Cerebellar cortex (tissue), 1 donor: ENCODE measurements around the gene NWD2.
A peak's percentile ranks its signal among the peaks of the same experiment; 100 is the strongest.
"Not testable (repeated sequence)": the region's sequence is repeated elsewhere in the genome, so short reads cannot be mapped to it uniquely, and the experiment has no call there.

Source experiments
- DNase-seq: peaks from one replicate; pipeline ENCODE4 v3.0.0-alpha.2; 2015; ENCODE audit warnings: low spot score

The NWD2 gene

DNA sequence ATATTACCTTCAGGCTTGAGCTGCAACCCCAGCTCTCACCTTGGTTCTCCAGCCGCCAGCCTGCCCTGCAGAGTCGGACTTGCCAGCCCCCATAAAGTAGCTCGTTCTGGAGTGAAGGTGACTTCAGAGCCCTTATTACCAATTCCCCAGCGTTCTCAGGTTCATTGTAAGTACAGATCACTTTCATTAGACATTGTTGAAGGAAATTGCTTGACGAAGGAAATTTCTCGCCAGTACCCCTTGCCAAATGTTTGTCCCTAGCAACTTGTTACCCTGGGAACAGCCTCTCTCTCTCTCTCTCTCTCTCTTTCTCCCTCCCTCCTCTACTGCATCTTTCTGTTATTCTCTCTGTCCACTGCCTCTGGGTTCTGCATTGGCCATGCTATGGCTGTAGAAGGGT lies 153.0 kb downstream of the NWD2 start:
- no peak for DNase-seq

- peak; percentile 8 for DNase-seq
Observed at GRCh38 chr4:37400241-37400881, 155.8 kb downstream of the NWD2 start.

- not testable (repeated sequence) for DNase-seq
Observed at GRCh38 chr4:37407938-37408826, 163.6 kb downstream of the NWD2 start.

DNA sequence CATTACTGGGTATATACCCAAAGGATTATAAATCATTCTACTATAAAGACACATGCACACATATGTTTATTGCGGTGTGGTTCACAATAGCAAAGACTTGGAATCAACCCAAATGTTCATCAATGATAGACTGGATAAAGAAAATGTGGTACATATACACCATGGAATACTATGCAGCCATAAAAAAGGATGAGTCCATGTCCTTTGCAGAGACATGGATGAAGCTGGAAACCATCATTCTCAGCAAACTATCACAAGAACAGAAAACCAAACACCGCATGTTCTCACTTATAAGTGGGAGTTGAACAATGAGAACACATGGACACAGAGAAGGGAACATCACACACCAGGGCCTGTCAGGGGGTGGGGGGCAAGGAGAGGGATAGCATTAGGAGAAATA lies 169.1 kb downstream of the NWD2 start:
- DNase-seq, result not testable (repeated sequence)

DNA sequence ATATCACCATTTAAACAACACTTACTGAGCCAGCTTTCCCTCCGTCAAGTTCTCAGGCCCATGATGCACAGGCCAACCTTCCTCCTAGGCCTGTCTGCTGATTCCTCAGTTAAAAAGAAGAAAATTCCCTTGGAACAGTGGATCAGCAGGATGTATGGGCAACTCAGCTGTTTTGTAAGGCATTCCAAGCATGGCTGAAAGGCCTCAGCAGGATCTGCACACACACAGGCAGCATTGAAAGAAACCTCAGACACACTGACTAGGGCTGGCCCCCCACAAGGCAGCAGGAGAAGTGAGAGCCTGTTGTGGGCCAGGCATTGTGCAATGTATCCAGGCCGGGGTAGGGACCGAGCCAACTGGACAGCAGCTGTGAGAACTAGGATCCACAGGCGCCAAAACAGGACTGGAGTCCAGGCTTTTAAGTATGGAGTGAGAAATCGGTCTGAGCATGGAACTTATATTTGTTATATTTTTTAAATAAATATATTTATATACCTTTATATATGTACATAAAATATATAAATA lies 171.4 kb downstream of the NWD2 start:
- DNase-seq, result no peak

- DNase-seq, result no peak
Observed at GRCh38 chr4:37421614-37422013, 177.1 kb downstream of the NWD2 start.

GRCh38 chr4:37422102-37422501 lies 177.6 kb downstream of the NWD2 start:
- no peak for DNase-seq

DNA sequence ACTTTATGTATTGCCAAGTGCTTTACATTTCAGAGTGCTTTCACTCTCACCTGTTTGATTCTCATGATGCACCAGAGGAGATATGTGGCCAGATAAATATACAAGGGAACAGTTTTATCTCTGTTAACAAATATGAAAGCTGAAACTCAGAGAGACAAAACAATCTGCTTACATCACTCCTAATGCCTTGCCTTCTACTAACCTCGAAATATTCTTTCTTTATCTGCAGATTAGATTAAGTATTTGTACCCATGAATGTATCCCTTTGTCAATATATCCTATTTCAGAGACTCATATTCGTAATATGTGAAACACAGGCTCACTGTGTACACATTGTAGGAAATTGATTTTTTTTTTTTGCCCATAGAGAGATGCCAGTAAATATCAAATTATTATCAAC lies 178.1 kb downstream of the NWD2 start:
- DNase-seq, result no peak

- DNase-seq, result no peak
Observed at GRCh38 chr4:37423310-37423709, 178.8 kb downstream of the NWD2 start.

GRCh38 chr4:37424753-37425152 lies 180.2 kb downstream of the NWD2 start:
- DNase-seq, result no peak

GRCh38 chr4:37425857-37426256 lies 181.3 kb downstream of the NWD2 start:
- DNase-seq, result no peak

- DNase-seq, result no peak
Observed at GRCh38 chr4:37427193-37427592, 182.7 kb downstream of the NWD2 start.

GRCh38 chr4:37429906-37430305 lies 185.4 kb downstream of the NWD2 start:
- DNase-seq, result no peak

- DNase-seq, result no peak
Observed at GRCh38 chr4:37430718-37431416, 186.3 kb downstream of the NWD2 start.

- DNase-seq, result no peak
Observed at GRCh38 chr4:37431417-37431743, 186.8 kb downstream of the NWD2 start.

- peak; percentile 10 for DNase-seq
Observed at GRCh38 chr4:37434469-37434868, 189.9 kb downstream of the NWD2 start.

GRCh38 chr4:37436546-37436945 lies 192.0 kb downstream of the NWD2 start:
- peak; percentile 30 for DNase-seq

DNA sequence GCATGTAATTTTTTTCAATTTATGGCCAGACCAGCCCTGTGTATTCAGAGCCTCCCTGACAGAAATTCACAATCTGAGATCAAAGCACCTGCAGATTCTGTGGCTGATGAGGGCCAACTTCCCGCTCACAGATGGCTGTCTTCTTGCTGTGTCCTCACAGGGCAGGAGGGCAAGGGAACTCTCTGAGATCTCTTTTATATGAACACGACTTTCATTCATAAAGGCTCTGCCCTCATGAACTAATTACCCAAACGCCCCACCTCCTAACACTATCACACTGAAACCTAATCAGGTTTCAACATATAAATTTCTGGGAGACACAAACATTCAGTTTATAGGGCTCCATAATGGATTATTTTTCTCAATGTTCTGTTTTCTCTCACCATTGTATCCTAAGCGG lies 192.6 kb downstream of the NWD2 start:
- peak; percentile 27 for DNase-seq

DNA sequence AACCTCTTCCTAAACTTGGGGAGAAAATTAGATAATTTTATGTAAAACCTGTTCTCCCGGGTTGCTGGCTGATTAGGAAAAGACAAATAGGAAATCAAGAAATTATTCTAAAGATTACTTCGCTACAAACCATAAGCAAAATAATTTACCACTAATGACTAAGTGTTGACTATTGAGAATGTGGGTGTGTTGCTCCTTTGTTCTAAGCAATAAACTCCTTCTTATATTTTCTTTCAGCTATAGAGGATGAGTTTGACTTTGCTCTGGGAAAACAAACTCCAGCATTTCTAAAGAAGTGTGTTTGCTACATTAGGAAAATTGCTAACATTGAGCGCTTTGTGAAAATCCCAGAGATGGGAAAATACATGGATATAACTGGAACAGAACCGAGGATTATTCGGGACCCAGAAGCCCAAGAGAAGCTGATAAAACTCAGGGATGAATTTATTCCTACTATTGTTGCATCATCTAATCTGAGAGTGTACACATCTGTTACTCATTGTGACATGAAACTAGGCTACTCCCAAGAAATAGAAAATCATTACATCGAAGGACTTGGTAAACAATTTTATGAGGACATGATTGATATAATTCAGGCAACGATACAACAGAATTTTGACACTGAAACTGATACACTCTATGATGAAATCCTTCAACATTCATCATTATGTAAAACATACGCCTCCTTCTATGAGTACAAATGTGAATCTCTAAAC lies 194.2 kb downstream of the NWD2 start:
- no peak for DNase-seq

DNA sequence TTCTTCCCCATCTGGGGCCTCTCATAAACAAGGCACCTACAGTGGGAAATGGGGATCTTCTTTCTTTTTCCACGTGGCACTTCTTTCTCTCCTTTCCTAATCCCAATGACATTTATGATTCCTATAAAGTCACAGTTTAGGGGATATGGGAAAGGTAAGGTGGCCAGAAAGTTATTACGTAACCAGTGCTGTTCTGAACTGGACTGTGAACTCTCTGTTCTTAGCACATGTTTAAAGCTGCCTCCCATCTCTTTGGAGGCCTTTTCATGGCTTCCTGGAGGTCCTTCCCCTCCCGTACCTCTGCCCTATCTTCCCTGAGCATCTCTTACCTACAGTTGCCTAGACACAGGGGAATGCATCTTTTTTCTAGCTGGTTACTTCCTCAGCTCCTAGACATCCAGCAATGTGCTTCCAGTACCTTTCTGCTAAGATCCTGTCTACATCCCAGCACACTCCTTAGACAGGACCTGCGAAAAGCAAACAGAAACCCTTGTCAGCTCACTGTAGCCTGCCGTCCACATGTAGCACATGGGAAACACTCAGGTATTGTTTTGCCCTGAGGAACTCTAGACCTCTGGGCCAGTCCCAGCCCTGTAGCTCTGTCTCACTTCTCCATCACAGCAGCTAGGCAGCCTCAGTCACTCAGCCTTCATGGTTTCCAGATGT lies 195.4 kb downstream of the NWD2 start:
- no peak for DNase-seq

DNA sequence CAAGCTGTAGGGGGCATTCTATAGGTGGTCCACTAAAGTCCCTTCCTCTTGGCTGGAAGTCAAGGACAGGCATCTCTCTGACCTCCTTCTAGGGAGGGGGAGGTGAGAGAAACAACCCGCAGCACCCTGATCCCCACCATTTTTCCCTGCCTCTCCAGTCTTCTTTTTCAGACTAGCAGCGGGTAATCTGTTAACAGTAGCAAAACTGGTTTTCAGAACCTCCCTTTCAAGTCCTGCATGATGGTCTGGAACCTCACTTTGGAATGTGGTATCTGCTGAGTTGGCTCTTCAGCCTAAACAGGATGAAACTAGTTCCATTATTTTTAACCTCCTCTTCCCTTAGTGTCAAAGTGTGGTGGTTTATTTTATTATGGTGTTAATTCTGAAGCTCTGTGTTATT lies 196.0 kb downstream of the NWD2 start:
- no peak for DNase-seq
